Small intestine (tissue), 7 donors: ENCODE measurements around the gene SNRK. TPM values are rescaled to one million over a fixed set of nuclear protein-coding genes. Genes with fewer than 3 reads are reported as not detected.

Source experiments
- DNase-seq, 2 donors: peaks; one replicate each; pipeline versions ENCODE4 v3.0.0 to v3.0.0-alpha.2; 2013
- FAIRE-seq: peaks from 2 replicates; lab custom pipeline; 2012; peaks lifted over from hg19 to GRCh38; lab: Jason Lieb, UNC
- H3K27ac ChIP-seq, 3 donors: one replicate each; pipeline ENCODE4 v1.5.1; 2013; ENCODE audit warnings: low read length in 2 of 3, mild to moderate bottlenecking in 2 of 3, control low read depth in 1 of 3, inconsistent platforms in 1 of 3, low read depth in 1 of 3, moderate library complexity in 1 of 3
- H3K27me3 ChIP-seq, 3 donors: one replicate each; pipeline ENCODE4 v1.6.1; 2013; ENCODE audit warnings: low read length in 3 of 3, inconsistent platforms in 1 of 3; ENCODE audit not compliant: control insufficient read depth in 3 of 3, insufficient read depth in 3 of 3
- H3K36me3 ChIP-seq, 3 donors: one replicate each; pipeline ENCODE4 v1.6.1; 2013; ENCODE audit warnings: low read length in 3 of 3, inconsistent platforms in 1 of 3, low read depth in 1 of 3, mild to moderate bottlenecking in 1 of 3, moderate library complexity in 1 of 3; ENCODE audit not compliant: control insufficient read depth in 3 of 3, insufficient read depth in 2 of 3
- H3K4me1 ChIP-seq, 3 donors: one replicate each; pipeline ENCODE4 v1.6.1; 2013; ENCODE audit warnings: low read length in 2 of 3, inconsistent platforms in 1 of 3, low read depth in 1 of 3, mild to moderate bottlenecking in 1 of 3, moderate library complexity in 1 of 3; ENCODE audit not compliant: control insufficient read depth in 3 of 3, insufficient read depth in 2 of 3
- H3K4me3 ChIP-seq, 3 donors: one replicate each; pipeline ENCODE4 v1.5.1; 2013; ENCODE audit warnings: low read length in 3 of 3, control low read depth in 1 of 3, inconsistent platforms in 1 of 3, low read depth in 1 of 3, mild to moderate bottlenecking in 1 of 3, moderate library complexity in 1 of 3
- H3K9me3 ChIP-seq, 2 donors: one replicate each; pipeline ENCODE4 v1.6.1; 2013; ENCODE audit warnings: low read depth in 1 of 2, low read length in 1 of 2; ENCODE audit not compliant: control insufficient read depth in 2 of 2, insufficient read depth in 1 of 2
- WGBS, 3 donors: extraction: QIAGEN DNeasy Blood & Tissue Kit; methylation state at CpG; one replicate each; pipeline ENCODE4 v1.1.7; 2013; 5-methylcytosine and 5-hydroxymethylcytosine counted together
- polyA plus RNA-seq, 4 donors: library from polyadenylated mRNA; stranded (reverse) in 3 of 4; unstranded in 1 of 4; fragments of 200-250 nt in 3 of 4; fragments of 120-200 nt in 1 of 4; gene quantifications; one replicate each; pipeline versions ENCODE4 v1.2.1 to v1.2.3, GENCODE V29; 2013
- donor health status: healthy with polysubstance abuse.
- donor health status: control.
- donor health status: control.
- donor health status: Bipolar disorder and iron deficiency.
- donor health status: healthy.

Gene SNRK
- polyA plus RNA-seq, 4 donors: 14.9 to 27.5 (median 17.3) TPM

DNA sequence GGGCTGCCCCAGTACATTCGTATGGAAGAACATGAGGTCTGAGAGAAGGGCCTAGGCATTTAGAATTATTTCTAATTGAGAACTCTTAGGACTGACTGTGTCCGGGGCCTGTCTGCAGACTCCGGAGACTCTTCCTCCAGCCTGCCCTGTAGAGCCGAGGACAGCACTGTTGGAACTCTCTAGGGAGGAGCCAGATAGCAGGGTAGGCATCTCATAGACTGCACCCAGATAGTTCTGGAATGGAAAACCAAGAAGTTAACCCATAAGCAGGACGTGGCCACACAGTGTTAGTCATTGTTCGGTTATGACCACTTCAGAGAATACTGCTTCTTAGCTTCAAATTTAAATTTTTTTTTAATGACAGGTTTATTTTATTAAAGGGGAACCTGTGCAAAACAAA, 59.5 kb downstream of the SNRK start:
- DNase-seq (no peak), FAIRE-seq (no peak)
- Histone ChIP-seq H3K27ac (peak overlapping the region in 2 of 3 donors; percentile 4 to 48), H3K27me3 (no peaks in the 10 kb centered on the region), H3K9me3 (no peaks in the 10 kb centered on the region), H3K4me1 (peaks cover 0 to 3% (median 0%) of the 10 kb centered on the region in 3 donors), H3K4me3 (no peak overlapping the region), H3K36me3 (peaks cover 10 to 50% (median 33%) of the 10 kb centered on the region in 3 donors)
- 84 to 90% (median 86%) methylated on average over 6 of the region's 6 CpGs for WGBS, 3 donors

DNA sequence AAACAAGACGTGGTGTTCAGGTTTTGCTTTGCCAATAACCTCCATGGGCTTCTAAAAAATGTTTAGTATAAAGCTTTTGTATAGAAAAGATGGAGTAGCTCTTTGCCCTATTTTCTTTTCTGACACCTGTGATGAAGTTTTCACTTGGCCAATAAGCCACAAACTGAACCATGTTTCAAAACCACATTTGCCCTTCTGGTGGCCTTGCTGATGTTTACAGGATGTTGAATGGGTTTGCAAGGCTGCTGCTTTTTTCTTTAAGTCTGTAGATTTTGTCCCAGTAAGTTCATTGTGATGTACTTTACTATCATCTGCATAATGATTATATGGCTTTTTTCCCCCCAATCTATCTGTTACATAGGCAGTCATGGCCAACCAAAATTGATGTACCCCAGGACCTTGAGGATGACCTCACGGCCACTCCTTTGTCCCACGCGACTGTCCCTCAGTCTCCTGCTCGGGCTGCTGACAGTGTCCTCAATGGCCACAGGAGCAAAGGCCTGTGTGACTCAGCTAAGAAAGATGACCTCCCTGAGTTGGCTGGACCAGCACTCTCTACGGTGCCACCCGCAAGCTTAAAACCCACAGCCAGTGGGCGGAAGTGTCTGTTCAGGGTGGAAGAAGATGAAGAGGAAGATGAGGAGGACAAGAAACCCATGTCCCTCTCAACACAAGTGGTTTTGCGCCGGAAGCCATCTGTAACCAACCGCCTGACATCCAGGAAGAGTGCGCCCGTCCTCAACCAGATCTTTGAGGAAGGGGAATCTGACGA, 60.8 kb downstream of the SNRK start:
- DNase-seq: peak in 1 of 2 donors; percentile 65
- FAIRE-seq: no peak
- H3K27ac ChIP-seq: peak overlapping the region in 2 of 3 donors; percentile 60 to 85

DNA sequence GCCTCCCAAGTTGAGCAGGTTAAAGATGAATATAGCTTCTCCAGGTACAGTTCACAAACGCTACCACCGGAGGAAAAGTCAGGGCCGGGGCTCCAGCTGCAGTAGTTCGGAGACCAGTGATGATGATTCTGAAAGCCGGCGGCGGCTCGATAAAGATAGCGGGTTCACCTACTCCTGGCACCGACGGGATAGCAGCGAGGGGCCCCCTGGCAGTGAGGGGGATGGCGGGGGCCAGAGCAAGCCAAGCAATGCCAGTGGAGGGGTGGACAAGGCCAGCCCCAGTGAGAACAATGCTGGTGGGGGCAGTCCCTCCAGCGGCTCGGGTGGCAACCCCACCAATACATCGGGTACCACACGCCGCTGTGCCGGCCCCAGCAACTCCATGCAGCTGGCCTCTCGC, 61.4 kb downstream of the SNRK start:
- DNase-seq (no peak), FAIRE-seq (no peak)
- Histone ChIP-seq H3K27ac (peak overlapping the region in 1 of 3 donors; percentile 85), H3K36me3 (peaks cover 8 to 39% (median 26%) of the 10 kb centered on the region in 3 donors), H3K9me3 (no peaks in the 10 kb centered on the region), H3K4me1 (peaks cover 0 to 3% (median 0%) of the 10 kb centered on the region in 3 donors), H3K4me3 (no peak overlapping the region), H3K27me3 (no peaks in the 10 kb centered on the region)
- 93 to 98% (median 97%) methylated on average over 20 of the region's 20 CpGs for WGBS, 3 donors

More for the DNA sequence above, 60.8 kb downstream of the SNRK start:
- H3K36me3 ChIP-seq: peaks cover 13 to 43% (median 30%) of the 10 kb centered on the region in 3 donors
- no peaks in the 10 kb centered on the region for H3K9me3 ChIP-seq
- no peaks in the 10 kb centered on the region for H3K27me3 ChIP-seq
- WGBS, 3 donors: 81 to 90% (median 85%) methylated on average over 14 of the region's 14 CpGs
- H3K4me1 ChIP-seq: peaks cover 0 to 3% (median 0%) of the 10 kb centered on the region in 3 donors
- no peak overlapping the region for H3K4me3 ChIP-seq

DNA sequence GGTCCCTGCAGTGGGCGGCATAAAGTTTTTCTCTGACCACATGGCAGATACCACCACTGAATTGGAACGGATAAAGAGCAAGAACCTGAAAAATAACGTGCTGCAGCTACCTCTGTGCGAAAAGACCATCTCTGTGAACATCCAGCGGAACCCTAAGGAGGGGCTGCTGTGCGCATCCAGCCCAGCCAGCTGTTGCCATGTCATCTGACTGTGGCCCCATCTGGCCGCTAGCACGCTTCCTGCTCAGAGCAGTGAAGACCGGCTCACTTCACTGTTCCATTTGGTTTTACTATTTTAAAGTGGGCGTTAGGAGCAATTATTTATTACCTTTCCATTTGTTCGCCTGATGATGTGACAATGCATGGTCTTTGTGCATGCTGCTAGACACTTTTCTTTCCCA, 62.0 kb downstream of the SNRK start:
- 95 to 97% (median 95%) methylated on average over 11 of the region's 11 CpGs for WGBS, 3 donors
- FAIRE-seq (no peak), DNase-seq (no peak)
- no peaks in the 10 kb centered on the region for H3K27me3 ChIP-seq
- H3K4me1 ChIP-seq: peaks cover 0 to 3% (median 0%) of the 10 kb centered on the region in 3 donors
- H3K36me3 ChIP-seq: peaks cover 8 to 38% (median 24%) of the 10 kb centered on the region in 3 donors
- H3K4me3 ChIP-seq: no peak overlapping the region
- no peaks in the 10 kb centered on the region for H3K9me3 ChIP-seq
- H3K27ac ChIP-seq: no peak overlapping the region

DNA sequence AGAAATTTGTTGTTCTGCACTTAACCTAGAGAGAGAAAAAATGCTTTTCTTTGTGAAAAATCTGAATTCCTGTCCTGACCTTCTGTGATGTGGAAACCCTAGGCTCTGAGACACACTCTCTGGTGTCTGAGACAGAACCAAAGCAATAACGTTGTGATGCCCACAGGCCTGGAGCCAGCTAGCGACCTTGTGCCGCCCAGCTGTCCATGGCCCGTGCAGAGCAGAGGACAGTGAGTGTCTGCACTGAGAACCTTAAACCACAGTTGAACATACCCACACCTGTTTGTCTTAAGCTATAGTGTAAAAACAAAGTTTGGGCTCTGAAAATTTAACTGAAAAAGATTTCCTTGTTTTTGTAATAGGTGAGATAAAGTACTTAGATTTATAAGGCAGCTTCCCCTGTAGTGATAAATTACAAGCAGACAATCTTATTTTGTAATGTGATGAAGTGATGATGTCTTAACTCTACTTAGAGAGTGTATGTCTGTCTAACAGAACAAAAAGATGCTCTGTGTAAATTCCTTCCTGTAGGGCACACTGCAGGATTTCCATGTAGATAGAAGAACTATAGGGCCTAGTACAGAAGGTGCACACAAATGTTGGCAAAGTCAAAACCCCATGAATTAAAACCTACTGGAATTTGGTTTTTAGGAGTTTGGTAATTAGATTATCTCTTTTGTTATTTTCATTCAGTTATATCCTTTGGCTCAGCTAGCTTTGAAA, 62.7 kb downstream of the SNRK start:
- no peak for FAIRE-seq
- 84 to 86% (median 85%) methylated on average over 4 of the region's 4 CpGs for WGBS, 3 donors
- Histone ChIP-seq H3K27me3 (no peaks in the 10 kb centered on the region), H3K4me3 (no peak overlapping the region), H3K36me3 (peaks cover 6 to 35% (median 22%) of the 10 kb centered on the region in 3 donors), H3K27ac (no peak overlapping the region), H3K4me1 (peaks cover 0 to under 1% (median 0%) of the 10 kb centered on the region in 3 donors), H3K9me3 (peaks cover 2 to 6% of the 10 kb centered on the region in 2 donors)
- DNase-seq: no peak

GRCh38 chr3:43349716-43350115, 63.4 kb downstream of the SNRK start:
- H3K36me3 ChIP-seq: peaks cover 6 to 33% (median 19%) of the 10 kb centered on the region in 3 donors
- H3K4me3 ChIP-seq: no peak overlapping the region
- no peak for DNase-seq
- H3K9me3 ChIP-seq: peaks cover 2 to 11% of the 10 kb centered on the region in 2 donors
- H3K27ac ChIP-seq: no peak overlapping the region
- no peaks in the 10 kb centered on the region for H3K4me1 ChIP-seq
- no peaks in the 10 kb centered on the region for H3K27me3 ChIP-seq
- no peak for FAIRE-seq
- WGBS, 3 donors: 85 to 98% (median 92%) methylated on average over 3 of the region's 3 CpGs

DNA sequence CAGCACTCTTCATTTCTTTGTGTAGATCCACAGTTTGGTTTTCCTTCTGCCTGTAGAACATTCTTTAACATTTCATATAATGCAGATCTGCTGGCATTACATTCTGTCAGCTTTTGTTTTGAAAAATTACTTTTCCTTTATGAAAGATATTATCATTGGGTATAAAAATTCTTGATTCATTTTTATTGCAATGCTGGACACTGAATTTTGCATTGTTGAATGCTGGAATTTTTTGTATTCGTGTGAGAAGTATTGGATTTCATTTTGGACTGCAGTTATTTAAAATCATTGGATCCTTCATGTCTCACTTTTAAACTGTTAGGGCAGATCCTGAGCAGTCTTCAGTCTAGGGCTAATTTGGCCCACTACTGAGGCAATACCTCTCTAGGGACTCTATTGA, 67.1 kb downstream of the SNRK start:
- FAIRE-seq (no peak), DNase-seq (no peak)
- H3K27me3 ChIP-seq: no peaks in the 10 kb centered on the region
- H3K4me3 ChIP-seq: no peak overlapping the region
- H3K27ac ChIP-seq: no peak overlapping the region
- 94 to 100% (median 94%) methylated on average over 1 of the region's 1 CpG for WGBS, 3 donors
- no peaks in the 10 kb centered on the region for H3K4me1 ChIP-seq
- H3K36me3 ChIP-seq: peaks cover 2 to 7% (median 7%) of the 10 kb centered on the region in 3 donors
- peaks cover 2 to 16% of the 10 kb centered on the region in 2 donors for H3K9me3 ChIP-seq

DNA sequence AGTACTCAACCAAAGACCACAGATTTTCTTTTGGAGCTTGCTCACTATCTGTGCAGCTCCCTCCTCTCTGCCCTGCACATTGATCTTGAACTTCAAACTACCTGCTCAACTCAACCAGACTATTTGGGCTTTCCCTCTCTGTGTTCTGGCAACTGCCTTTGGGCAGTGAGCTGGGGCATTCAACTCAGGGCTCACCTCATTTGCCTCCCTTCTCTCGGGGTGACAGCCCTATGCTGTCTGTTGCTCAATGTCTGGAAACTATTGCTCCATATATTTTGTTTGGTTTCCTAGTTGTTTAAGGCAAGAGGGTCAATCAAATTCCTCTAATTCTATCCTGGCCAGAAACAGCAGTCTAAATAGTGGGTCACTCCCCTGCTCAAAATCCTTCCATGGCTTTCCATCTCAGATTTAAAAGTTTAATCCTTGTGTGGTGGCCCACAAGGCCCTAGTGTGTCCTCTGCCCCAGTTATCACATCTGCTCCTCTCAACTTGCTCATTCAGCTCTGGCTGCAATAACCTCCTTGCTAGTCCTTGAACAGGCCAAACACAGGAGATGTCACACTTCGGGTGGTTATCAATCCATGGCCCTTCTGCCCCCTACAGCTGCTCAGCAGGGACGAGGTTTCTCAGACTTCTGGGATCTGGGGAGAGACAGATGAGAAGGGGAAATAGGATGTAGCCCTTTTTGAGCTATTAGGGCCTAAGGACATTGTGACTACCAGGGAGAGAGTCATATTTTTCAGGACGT, 67.8 kb downstream of the SNRK start:
- DNase-seq (no peak), FAIRE-seq (no peak)
- H3K4me3 ChIP-seq: no peak overlapping the region
- H3K27ac ChIP-seq: no peak overlapping the region
- no peaks in the 10 kb centered on the region for H3K27me3 ChIP-seq
- H3K4me1 ChIP-seq: no peaks in the 10 kb centered on the region
- H3K36me3 ChIP-seq: peaks cover 2 to 5% (median 3%) of the 10 kb centered on the region in 3 donors
- 89 to 95% (median 93%) methylated on average over 4 of the region's 4 CpGs for WGBS, 3 donors
- H3K9me3 ChIP-seq: peaks cover 2 to 16% of the 10 kb centered on the region in 2 donors
